DOHH2 (cell line): ENCODE data around the gene SLC1A4.

Experiments
- H3F3A ChIP-seq: fragments of 200-600 bp; sonication (generic), shearing (Covaris generic); 2 replicates; pipeline ENCODE4 v1.6.0; 2016; ENCODE audit warnings: antibody characterized with exemption, mild to moderate bottlenecking; ENCODE audit not compliant: control insufficient read depth, insufficient read depth
- H3K27ac ChIP-seq: fragments of 200-600 bp; sonication (generic); 2 replicates; pipeline ENCODE4 v1.5.1; 2014; ENCODE audit warnings: low read depth, mild to moderate bottlenecking, low read length, moderate library complexity
- H3K27me3 ChIP-seq: fragments of 200-600 bp; sonication (generic); 2 replicates; pipeline ENCODE4 v1.6.1; 2014; ENCODE audit warnings: mild to moderate bottlenecking, low read length, mixed read lengths; ENCODE audit not compliant: control insufficient read depth
- H3K36me3 ChIP-seq: fragments of 200-600 bp; sonication (generic); 2 replicates; pipeline ENCODE4 v1.6.1; 2014; ENCODE audit warnings: mild to moderate bottlenecking, low read length, moderate library complexity, mixed read lengths; ENCODE audit not compliant: control insufficient read depth
- H3K4me1 ChIP-seq: fragments of 200-600 bp; sonication (generic); 2 replicates; pipeline ENCODE4 v1.6.1; 2014; ENCODE audit warnings: mild to moderate bottlenecking, low read length, mixed read lengths; ENCODE audit not compliant: control insufficient read depth
- H3K4me2 ChIP-seq: fragments of 200-600 bp; sonication (generic); 2 replicates; pipeline ENCODE4 v1.6.0; 2014; ENCODE audit warnings: mild to moderate bottlenecking, low read length, moderate library complexity
- H3K4me3 ChIP-seq: fragments of 200-600 bp; sonication (generic); 2 replicates; pipeline ENCODE4 v1.5.1; 2014; ENCODE audit warnings: mild to moderate bottlenecking, low read length, mixed read lengths
- H3K79me2 ChIP-seq: fragments of 200-600 bp; sonication (generic); 2 replicates; pipeline ENCODE4 v1.6.1; 2014; ENCODE audit warnings: mild to moderate bottlenecking, low read length, mixed read lengths; ENCODE audit not compliant: control insufficient read depth
- H3K9me2 ChIP-seq: fragments of 200-600 bp; sonication (generic); replicated peaks from 2 replicates; pipeline ENCODE4 v1.6.1; 2014; ENCODE audit warnings: mild to moderate bottlenecking, low read length, mixed read lengths; ENCODE audit not compliant: control insufficient read depth
- H3K9me3 ChIP-seq: fragments of 200-600 bp; sonication (generic); 2 replicates; pipeline ENCODE4 v1.6.1; 2014; ENCODE audit warnings: antibody characterized with exemption, low read length, mixed read lengths; ENCODE audit not compliant: control insufficient read depth, insufficient read depth
- H4K20me1 ChIP-seq: fragments of 200-600 bp; sonication (generic); 2 replicates; pipeline ENCODE4 v1.6.0; 2014; ENCODE audit warnings: low read depth, mild to moderate bottlenecking, antibody characterized with exemption, low read length, moderate library complexity; ENCODE audit not compliant: control insufficient read depth, insufficient read depth
- CTCF ChIP-seq: fragments of 200-600 bp; sonication (generic); IDR thresholded peaks from one replicate; pipeline ENCODE4 v1.5.1; 2014; ENCODE audit warnings: antibody characterized with exemption, mild to moderate bottlenecking, low read depth, low read length; ENCODE audit not compliant: poor library complexity, severe bottlenecking
- EZH2phosphoT487 ChIP-seq: fragments of 200-600 bp; sonication (generic); IDR thresholded peaks from 2 replicates; pipeline ENCODE4 v1.6.1; 2017; ENCODE audit warnings: borderline replicate concordance, mild to moderate bottlenecking, antibody characterized with exemption, low read length, moderate library complexity, mixed read lengths

The SLC1A4 gene

GRCh38 chr2:65030476-65031332 is 41.5 kb downstream of the SLC1A4 start:
- Histone ChIP-seq H3K36me3 (peaks cover 37% of the 10 kb centered on the region), H3K4me3 (peak overlapping the region; percentile 89), H4K20me1 (no peaks in the 10 kb centered on the region), H3K4me1 (peaks cover 79% of the 10 kb centered on the region), H3K4me2 (peak overlapping the region; percentile 99), H3K27me3 (no peaks in the 10 kb centered on the region), H3K9me3 (no peaks in the 10 kb centered on the region), H3F3A (peaks cover 52% of the 10 kb centered on the region), H3K9me2 (no peaks in the 10 kb centered on the region), H3K79me2 (peaks cover 68% of the 10 kb centered on the region), H3K27ac (peak overlapping the region; percentile 99)
- no peak for TF ChIP-seq CTCF
- no peak for TF ChIP-seq EZH2phosphoT487

- H3K4me2 ChIP-seq, result peak overlapping the region; percentile 99
- H3K27ac ChIP-seq, result peak overlapping the region; percentile 99
- peak overlapping the region; percentile 89 for H3K4me3 ChIP-seq
Observed at GRCh38 chr2:65031341-65032018, 42.3 kb downstream of the SLC1A4 start.

More at GRCh38 chr2:65031341-65032018, 42.3 kb downstream of the SLC1A4 start:
- no peak for TF ChIP-seq EZH2phosphoT487
- TF ChIP-seq CTCF, result no peak
- Histone ChIP-seq H4K20me1 (no peaks in the 10 kb centered on the region), H3K36me3 (peaks cover 37% of the 10 kb centered on the region), H3F3A (peaks cover 45% of the 10 kb centered on the region), H3K4me1 (peaks cover 72% of the 10 kb centered on the region), H3K27me3 (no peaks in the 10 kb centered on the region), H3K9me3 (no peaks in the 10 kb centered on the region), H3K79me2 (peaks cover 61% of the 10 kb centered on the region), H3K9me2 (no peaks in the 10 kb centered on the region)
